Endodermal cell (in vitro differentiated cells): Measurements from ENCODE around the gene XXYLT1. TPM values are rescaled to one million over a fixed set of nuclear protein-coding genes. Genes with fewer than 3 reads are reported as not detected.

Experiments used
- DNase-seq: peaks from one replicate; pipeline ENCODE4 v3.0.0-alpha.2; 2017
- H3K27ac ChIP-seq: 2 replicates; pipeline ENCODE4 v1.5.1; 2013; ENCODE audit warnings: mild to moderate bottlenecking, low read depth, low read length, moderate library complexity
- H3K27me3 ChIP-seq: 2 replicates; pipeline ENCODE4 v1.6.1; 2013; ENCODE audit warnings: mild to moderate bottlenecking, low read length, moderate library complexity; ENCODE audit not compliant: insufficient read depth, control insufficient read depth, poor library complexity, severe bottlenecking
- H3K36me3 ChIP-seq: 2 replicates; pipeline ENCODE4 v1.7.0; 2013; ENCODE audit warnings: mild to moderate bottlenecking, low read length, moderate library complexity; ENCODE audit not compliant: control insufficient read depth, insufficient read depth
- H3K4me1 ChIP-seq: one replicate; pipeline ENCODE4 v1.7.0; 2013; ENCODE audit warnings: low read length; ENCODE audit not compliant: control insufficient read depth, insufficient read depth
- H3K4me3 ChIP-seq: 2 replicates; pipeline ENCODE4 v1.5.1; 2013; ENCODE audit warnings: mild to moderate bottlenecking, low read length, moderate library complexity
- H3K9ac ChIP-seq: 2 replicates; pipeline ENCODE4 v1.6.1; 2013; ENCODE audit warnings: mild to moderate bottlenecking, low read length, moderate library complexity; ENCODE audit not compliant: poor library complexity, severe bottlenecking; ENCODE audit errors: extremely low read depth
- H3K9me3 ChIP-seq: 2 replicates; pipeline ENCODE4 v1.6.1; 2013; ENCODE audit warnings: mild to moderate bottlenecking, low read length, moderate library complexity; ENCODE audit not compliant: control insufficient read depth
- H3K27ac Mint-ChIP-seq: 2 replicates; pipeline ENCODE4 v1.8.0; 2020; ENCODE audit warnings: mixed read lengths
- H3K27me3 Mint-ChIP-seq: 2 replicates; pipeline ENCODE4 v1.8.0; 2021; ENCODE audit warnings: mild to moderate bottlenecking, mixed read lengths; ENCODE audit not compliant: insufficient read depth
- H3K36me3 Mint-ChIP-seq: 2 replicates; pipeline ENCODE4 v1.8.0; 2020; ENCODE audit warnings: low read depth, mixed read lengths
- H3K4me1 Mint-ChIP-seq: 2 replicates; pipeline ENCODE4 v1.8.0; 2020; ENCODE audit warnings: mixed read lengths
- H3K4me3 Mint-ChIP-seq: 2 replicates; pipeline ENCODE4 v1.8.0; 2020; ENCODE audit warnings: mild to moderate bottlenecking, moderate library complexity, mixed read lengths
- H3K9me3 Mint-ChIP-seq: 2 replicates; pipeline ENCODE4 v1.8.0; 2020; ENCODE audit warnings: mild to moderate bottlenecking, mixed read lengths
- WGBS, 2 experiments: methylation state at CpG; one replicate each; pipeline versions ENCODE4 v1.1.5 to v1.1.7; 2013; ENCODE audit warnings: missing lambda C conversion rate in 2 of 2, mixed read lengths in 1 of 2; ENCODE audit not compliant: insufficient coverage in 1 of 2, insufficient read length in 1 of 2; 5-methylcytosine and 5-hydroxymethylcytosine counted together
- total RNA-seq, 2 donors: library from RNA; stranded (reverse); fragmentation: NEBNext Ultra II Directional in 1 of 2; extraction: Animal tissue kit (Norgen Biotek cat#: 25700) in 1 of 2; gene quantifications; 2 replicates in 1 of 2; 3 replicates in 1 of 2; pipeline ENCODE4 v1.2.1, GENCODE V29; 2021
- TF ChIP-seq, protein P1 (sequence below): fragments of 200-600 bp; sonication (generic); conservative IDR thresholded peaks from 2 replicates; pipeline ENCODE4 v1.5.0; 2021; ENCODE audit warnings: antibody characterized with exemption, mild to moderate bottlenecking

XXYLT1 gene
- total RNA-seq, 2 donors from 2014 or later = 35.5 to 38.3 TPM

GRCh38 chr3:195247863-195248189 lies 23.1 kb downstream of the XXYLT1 start:
- H3K4me1 Mint-ChIP-seq = peaks cover 14% of the 10 kb centered on the region
- no peaks in the 10 kb centered on the region for H3K27me3 ChIP-seq
- H3K36me3 Mint-ChIP-seq = peaks cover 54% of the 10 kb centered on the region
- no peak overlapping the region for H3K4me3 Mint-ChIP-seq
- no peak overlapping the region for H3K27ac ChIP-seq
- peaks cover 8% of the 10 kb centered on the region for H3K36me3 ChIP-seq
- H3K9ac ChIP-seq = no peak overlapping the region
- WGBS, 2 experiments = 77 to 80% methylated on average over 2 to 7 of the region's 8 CpGs
- peak overlapping the region; percentile 5 for H3K27ac Mint-ChIP-seq
- DNase-seq = peak; percentile 49
- no peaks in the 10 kb centered on the region for H3K27me3 Mint-ChIP-seq
- no peak overlapping the region for H3K4me3 ChIP-seq
- peaks cover 5% of the 10 kb centered on the region for H3K9me3 ChIP-seq
- TF ChIP-seq, protein P1, sequence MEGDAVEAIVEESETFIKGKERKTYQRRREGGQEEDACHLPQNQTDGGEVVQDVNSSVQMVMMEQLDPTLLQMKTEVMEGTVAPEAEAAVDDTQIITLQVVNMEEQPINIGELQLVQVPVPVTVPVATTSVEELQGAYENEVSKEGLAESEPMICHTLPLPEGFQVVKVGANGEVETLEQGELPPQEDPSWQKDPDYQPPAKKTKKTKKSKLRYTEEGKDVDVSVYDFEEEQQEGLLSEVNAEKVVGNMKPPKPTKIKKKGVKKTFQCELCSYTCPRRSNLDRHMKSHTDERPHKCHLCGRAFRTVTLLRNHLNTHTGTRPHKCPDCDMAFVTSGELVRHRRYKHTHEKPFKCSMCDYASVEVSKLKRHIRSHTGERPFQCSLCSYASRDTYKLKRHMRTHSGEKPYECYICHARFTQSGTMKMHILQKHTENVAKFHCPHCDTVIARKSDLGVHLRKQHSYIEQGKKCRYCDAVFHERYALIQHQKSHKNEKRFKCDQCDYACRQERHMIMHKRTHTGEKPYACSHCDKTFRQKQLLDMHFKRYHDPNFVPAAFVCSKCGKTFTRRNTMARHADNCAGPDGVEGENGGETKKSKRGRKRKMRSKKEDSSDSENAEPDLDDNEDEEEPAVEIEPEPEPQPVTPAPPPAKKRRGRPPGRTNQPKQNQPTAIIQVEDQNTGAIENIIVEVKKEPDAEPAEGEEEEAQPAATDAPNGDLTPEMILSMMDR = no peak
- H3K4me1 ChIP-seq = no peaks in the 10 kb centered on the region
- H3K9me3 Mint-ChIP-seq = no peaks in the 10 kb centered on the region

GRCh38 chr3:195247086-195247862 lies 23.7 kb downstream of the XXYLT1 start:
- H3K4me3 ChIP-seq = no peak overlapping the region
- Mint-ChIP-seq H3K36me3 (peaks cover 57% of the 10 kb centered on the region), H3K4me1 (peaks cover 11% of the 10 kb centered on the region), H3K9me3 (no peaks in the 10 kb centered on the region), H3K4me3 (no peak overlapping the region), H3K27me3 (no peaks in the 10 kb centered on the region), H3K27ac (peak overlapping the region; percentile 5)
- peaks cover 5% of the 10 kb centered on the region for H3K9me3 ChIP-seq
- peaks cover 8% of the 10 kb centered on the region for H3K36me3 ChIP-seq
- H3K9ac ChIP-seq = no peak overlapping the region
- no peaks in the 10 kb centered on the region for H3K27me3 ChIP-seq
- H3K4me1 ChIP-seq = no peaks in the 10 kb centered on the region
- 93 to 96% methylated on average over 14 to 24 of the region's 24 CpGs for WGBS, 2 experiments
- H3K27ac ChIP-seq = no peak overlapping the region
- peak; percentile 33 for DNase-seq
- TF ChIP-seq, protein P1 = no peak

- Histone ChIP-seq H3K9me3 (peaks cover 5% of the 10 kb centered on the region), H3K4me1 (no peaks in the 10 kb centered on the region), H3K9ac (no peak overlapping the region), H3K27me3 (no peaks in the 10 kb centered on the region), H3K36me3 (peaks cover 9% of the 10 kb centered on the region), H3K27ac (no peak overlapping the region), H3K4me3 (no peak overlapping the region)
- 91 to 93% methylated on average over 9 of the region's 9 CpGs for WGBS, 2 experiments
- TF ChIP-seq, protein P1 = no peak
- Mint-ChIP-seq H3K4me3 (no peak overlapping the region), H3K9me3 (no peaks in the 10 kb centered on the region), H3K27me3 (no peaks in the 10 kb centered on the region), H3K36me3 (peaks cover 59% of the 10 kb centered on the region), H3K27ac (no peak overlapping the region), H3K4me1 (peaks cover 15% of the 10 kb centered on the region)
- peak; percentile 16 for DNase-seq
Observed at GRCh38 chr3:195246581-195246995, 24.4 kb downstream of the XXYLT1 start.
